ENCODE results near the gene SLC17A8. TPM values are rescaled to one million over a fixed set of nuclear protein-coding genes. Genes with fewer than 3 reads are reported as not detected.
A peak's percentile ranks its signal among the peaks of the same experiment; 100 is the strongest.

Gene SLC17A8
- total RNA-seq, 1 donor from 2014 or later: not detected

GRCh38 chr12:100371146-100371545, 14.3 kb downstream of the SLC17A8 start:
- no peak for DNase-seq

GRCh38 chr12:100372853-100373640, 16.2 kb downstream of the SLC17A8 start:
- no peak for DNase-seq

GRCh38 chr12:100375038-100375735, 18.3 kb downstream of the SLC17A8 start:
- peak; percentile 62 for DNase-seq

DNA sequence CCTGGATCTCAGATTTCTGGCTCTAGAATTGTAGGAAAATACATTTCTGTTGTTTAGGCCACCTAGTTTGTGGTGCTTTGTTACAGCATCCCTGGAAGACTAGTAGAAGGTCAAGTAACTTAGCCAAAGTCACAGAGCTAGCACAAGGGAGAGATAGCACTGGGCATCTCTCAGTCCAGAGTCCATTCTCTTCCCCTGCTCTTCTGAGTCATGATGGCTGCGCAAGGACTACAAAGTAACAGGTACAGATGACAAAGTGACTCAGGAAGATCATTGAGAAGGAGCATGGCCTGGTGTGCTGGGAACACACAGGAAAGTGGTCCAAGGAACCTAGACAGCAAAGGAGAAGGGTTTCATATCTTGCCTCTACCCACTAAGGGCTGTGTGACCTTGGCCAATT, 19.3 kb downstream of the SLC17A8 start:
- no peak for DNase-seq

DNA sequence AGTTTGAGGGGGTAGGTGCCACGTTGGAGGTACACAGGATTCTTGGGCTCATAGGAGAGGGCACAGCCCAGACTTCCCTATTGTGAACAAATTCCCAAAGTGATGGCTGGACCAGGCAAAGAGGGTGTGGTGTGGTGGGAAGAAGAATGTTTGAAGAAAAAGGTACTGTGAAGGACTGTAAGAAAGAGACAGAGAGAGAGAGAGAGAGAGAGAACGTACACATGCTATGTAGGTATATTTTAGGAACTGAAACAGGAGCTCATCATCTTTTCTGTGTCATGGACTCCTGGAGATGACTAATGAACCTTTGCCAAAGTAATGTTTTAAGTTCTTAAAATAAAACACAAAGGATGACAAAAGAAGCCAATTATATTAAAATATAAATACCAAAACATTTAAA, 24.5 kb downstream of the SLC17A8 start:
- DNase-seq: no peak

DNA sequence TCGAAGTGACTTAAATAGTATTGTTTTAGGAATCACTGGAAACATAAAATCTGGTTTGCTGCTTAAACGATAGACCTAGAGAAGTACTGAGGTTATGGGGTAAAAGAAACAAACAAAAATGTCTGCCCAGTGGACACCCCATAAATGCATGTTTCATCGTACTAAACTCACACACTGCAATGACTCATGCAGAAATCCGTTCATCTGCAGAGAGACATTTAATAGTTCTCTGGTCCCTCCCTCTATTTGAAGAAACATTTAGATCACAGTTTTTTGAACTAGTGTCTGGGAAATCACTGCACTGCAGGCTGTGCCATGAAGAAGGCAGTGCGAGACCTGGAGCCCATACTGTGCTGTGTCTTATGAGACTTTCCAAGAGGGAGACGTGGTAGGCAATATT, 25.5 kb downstream of the SLC17A8 start:
- no peak for DNase-seq

- DNase-seq: no peak
Observed at GRCh38 chr12:100383586-100384558, 27.0 kb downstream of the SLC17A8 start.

GRCh38 chr12:100384559-100384935, 27.7 kb downstream of the SLC17A8 start:
- no peak for DNase-seq

DNA sequence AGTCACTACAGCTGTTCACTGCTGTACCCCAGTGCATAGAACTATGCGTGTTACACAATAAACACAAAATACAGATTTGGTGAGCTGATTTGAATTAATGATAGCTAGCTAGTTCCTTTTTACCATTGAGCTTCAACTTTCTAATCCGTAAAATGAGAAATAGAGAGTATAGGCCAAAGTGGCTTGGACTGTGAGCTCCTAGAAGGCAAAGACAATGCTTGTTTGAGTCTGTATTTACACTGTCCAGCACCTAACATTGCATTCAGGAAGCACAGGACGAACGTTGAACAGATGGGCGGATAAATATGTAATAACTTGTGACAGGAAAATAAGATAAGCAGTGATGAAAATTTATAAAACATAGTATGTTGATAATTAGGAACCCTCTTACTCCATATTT, 31.5 kb downstream of the SLC17A8 start:
- no peak for DNase-seq

DNA sequence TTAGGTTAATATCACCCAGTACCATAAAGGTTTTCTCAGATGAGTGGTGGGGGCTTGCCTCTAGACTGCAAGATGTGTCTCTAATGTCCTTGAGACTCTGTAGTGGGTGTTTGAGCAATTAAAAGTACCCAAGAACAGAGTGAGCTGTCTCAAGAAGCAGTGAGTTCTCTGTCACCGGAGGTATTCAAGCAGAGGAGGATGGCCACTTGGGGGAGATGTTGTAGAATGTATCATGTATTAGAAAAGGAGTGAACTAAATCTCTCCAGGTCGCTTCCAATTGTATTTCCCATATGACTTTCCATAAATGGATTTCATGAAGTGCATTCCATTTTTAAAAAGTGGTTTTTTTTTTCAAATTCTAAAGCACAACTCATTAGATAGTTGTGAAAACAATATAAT, 35.0 kb downstream of the SLC17A8 start:
- DNase-seq: no peak

DNA sequence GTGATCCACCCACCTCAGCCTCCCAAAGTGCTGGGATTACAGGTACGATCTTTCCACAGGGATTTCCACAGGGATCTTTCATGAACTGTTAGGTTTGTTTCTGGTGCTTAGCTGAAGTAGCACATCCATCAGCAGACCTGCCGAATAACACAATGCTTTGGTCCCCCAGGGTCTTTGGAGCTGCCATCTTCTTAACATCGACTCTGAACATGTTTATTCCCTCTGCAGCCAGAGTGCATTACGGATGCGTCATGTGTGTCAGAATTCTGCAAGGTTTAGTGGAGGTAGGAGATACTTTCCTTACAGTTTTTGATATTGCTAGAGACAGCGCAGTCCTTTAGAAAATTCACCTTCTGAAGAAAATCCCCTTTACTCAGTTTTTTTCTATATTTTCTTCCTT, 36.3 kb downstream of the SLC17A8 start:
- no peak for DNase-seq

DNA sequence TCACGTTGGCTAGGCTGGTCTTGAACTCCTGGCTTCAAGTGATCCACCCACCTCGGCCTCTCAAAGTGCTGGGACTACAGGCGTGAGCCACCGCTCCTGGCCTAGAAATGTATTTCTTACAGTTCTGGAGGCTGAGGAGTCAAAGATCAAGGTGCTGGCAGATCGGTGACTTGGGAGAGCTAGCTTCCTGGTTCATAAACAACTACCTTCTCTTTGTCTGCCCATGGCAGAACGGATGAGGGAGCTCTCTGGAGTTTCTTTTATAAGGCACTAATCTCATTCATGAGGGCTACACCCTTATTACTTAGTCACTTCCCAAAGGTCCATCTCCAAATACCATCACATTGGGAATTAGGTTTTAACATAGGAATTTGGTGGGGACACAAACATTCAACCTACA, 38.9 kb downstream of the SLC17A8 start:
- DNase-seq: no peak

DNA sequence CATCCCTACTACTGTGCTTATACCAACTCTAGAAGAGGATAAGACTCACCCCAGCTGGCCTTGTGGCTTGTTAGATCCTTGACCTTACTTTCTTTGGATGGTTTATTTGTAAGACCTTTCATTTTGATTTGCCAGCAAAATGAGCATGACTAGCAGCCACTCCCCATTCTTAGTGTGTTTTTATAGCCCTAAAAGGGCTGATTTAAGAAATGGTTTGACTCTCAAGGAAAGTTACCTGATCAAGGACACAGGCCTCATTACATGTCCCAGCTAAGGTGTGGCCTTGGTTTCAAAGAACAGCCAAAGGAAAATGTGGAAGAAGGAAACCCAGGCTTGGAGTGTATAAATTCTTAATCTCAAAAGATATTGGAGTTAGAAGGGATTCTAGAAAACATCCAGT, 41.4 kb downstream of the SLC17A8 start:
- DNase-seq: no peak

GRCh38 chr12:100399095-100399494, 42.2 kb downstream of the SLC17A8 start:
- no peak for DNase-seq

GRCh38 chr12:100401660-100402059, 44.8 kb downstream of the SLC17A8 start:
- no peak for DNase-seq

- no peak for DNase-seq
Observed at GRCh38 chr12:100402763-100403162, 45.9 kb downstream of the SLC17A8 start.

- no peak for DNase-seq
Observed at GRCh38 chr12:100403446-100403845, 46.6 kb downstream of the SLC17A8 start.

DNA sequence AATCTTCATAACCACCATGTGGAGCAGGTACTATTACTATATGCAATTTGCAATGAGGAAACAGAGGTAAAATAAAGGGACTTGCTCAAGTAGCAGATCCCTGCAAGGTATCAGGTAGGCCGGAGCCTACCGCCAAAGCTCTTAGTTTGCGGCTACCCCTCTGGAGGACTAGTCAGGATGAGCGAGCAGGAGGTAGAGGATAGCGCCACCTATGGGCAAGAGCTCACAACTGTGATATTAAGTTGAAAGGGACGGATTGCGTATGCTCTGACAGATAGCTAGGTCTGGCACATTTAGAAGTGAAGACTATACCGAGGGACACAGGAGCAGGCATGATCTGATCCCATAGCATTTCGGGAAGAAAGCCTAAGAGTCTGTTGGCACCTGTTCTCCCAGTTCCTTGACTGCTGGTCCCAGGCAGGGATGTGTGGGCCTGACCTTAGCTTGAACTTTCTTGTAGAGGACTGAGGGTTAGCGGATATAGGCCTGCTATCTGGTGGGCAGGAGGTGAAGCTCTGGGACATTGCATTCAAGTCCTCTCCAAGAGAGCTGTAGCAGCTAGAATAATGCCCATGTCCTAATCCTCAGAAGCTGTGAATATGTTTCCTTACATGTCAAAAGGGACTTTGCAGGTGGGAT, 48.0 kb downstream of the SLC17A8 start:
- no peak for DNase-seq

DNA sequence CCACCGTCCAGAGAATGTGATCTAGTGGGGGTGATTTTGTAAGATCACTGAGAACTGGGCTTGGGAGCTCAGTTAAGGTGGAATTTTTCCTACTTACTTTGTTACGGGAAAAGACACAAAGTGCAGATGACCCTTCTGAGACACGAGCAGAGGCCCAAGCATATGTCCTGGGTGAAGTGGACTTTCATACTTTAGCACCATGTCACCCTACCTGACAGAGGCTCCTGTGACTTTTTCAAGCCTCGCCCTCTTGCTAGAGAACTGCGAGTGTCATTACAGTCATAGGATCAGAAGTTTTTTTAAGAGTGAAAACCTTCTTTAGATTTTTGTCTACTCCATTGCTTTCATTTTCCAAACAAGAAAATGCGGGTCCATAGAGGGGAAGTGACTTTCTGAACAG, 56.1 kb downstream of the SLC17A8 start:
- DNase-seq: no peak

GRCh38 chr12:100414739-100415138, 57.9 kb downstream of the SLC17A8 start:
- no peak for DNase-seq

DNA sequence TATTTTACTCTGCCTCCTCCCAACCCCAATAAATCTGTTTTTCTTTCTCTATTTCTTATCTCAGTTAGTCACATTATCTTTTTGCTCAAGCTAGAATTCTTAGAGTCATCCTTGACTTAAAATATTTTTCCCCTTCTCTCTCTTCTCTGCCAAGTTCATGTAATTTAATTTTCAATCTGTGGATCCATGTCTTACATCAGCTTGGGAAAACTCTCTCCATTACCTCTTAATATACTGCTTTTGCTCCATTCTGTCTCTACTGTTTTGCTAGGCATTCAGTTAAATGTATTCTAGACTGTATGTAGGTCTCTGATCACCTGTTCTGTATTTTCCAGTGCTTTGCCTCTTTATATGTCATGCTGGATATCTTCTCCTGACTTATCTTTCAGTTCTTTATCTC, 65.8 kb downstream of the SLC17A8 start:
- no peak for DNase-seq

- DNase-seq: no peak
Observed at GRCh38 chr12:100426145-100426544, 69.3 kb downstream of the SLC17A8 start.

Data from skin of body (tissue), 2 donors.